ENCODE measurements around the gene NWD2. TPM values are rescaled to one million over a fixed set of nuclear protein-coding genes. Genes with fewer than 3 reads are reported as not detected.

NWD2 gene
- total and polyA plus RNA-seq, 9 of the 15 experiments (the other 6 are each of a cell fraction or from before 2014, with no cell fraction given): not detected

- TF ChIP-seq TCF3 (CRISPR knock-in tag; IDR thresholded peaks at IDR 0.05) (no peak), TAF9B (IDR thresholded peaks at IDR 0.05; ENCODE audit: partially characterized antibody) (no peak), BCL6 (CRISPR knock-in tag; IDR thresholded peaks at IDR 0.05) (no peak), FOXK2 (conservative IDR thresholded peaks at IDR 0.05 in 1 of 2, IDR thresholded peaks at IDR 0.05 in 1 of 2; ENCODE audit: low read depth in 2 of 2) (no peak), ZNF395 (CRISPR knock-in tag; IDR thresholded peaks at IDR 0.05) (no peak), NR3C1 (CRISPR knock-in tag; IDR thresholded peaks at IDR 0.05) (no peak)
These were observed 171.4 kb downstream of the NWD2 start (continued) for GRCh38 chr4:37415845-37416369.

- H3K9me1 ChIP-seq (ENCODE audit: control insufficient read depth, insufficient read depth, low read length): no peaks in the 10 kb centered on the region
- no peaks in the 10 kb centered on the region for H3K27me3 ChIP-seq (ENCODE audit: control insufficient read depth in 2 of 2, insufficient read depth in 2 of 2, low read length in 2 of 2)
- no peak overlapping the region for H3K9ac ChIP-seq (ENCODE audit: insufficient read depth in 1 of 2, low read depth in 2 of 2, low read length in 2 of 2)
- no peak overlapping the region for H3K27ac ChIP-seq (ENCODE audit: extremely low read depth, low read depth, low read length)
- FAIRE-seq (no peak), ATAC-seq (no peak), DNase-seq (ENCODE audit: extremely low read depth in 1 of 4, low spot score in 3 of 4) (no peak)
- no peaks in the 10 kb centered on the region for H3K9me3 ChIP-seq (replicated peaks; ENCODE audit: control insufficient read depth, insufficient read depth, low read depth, low read length)
- H4K20me1 ChIP-seq (replicated peaks; ENCODE audit: control insufficient read depth, insufficient read depth, low read length): no peaks in the 10 kb centered on the region
- no peak overlapping the region for H3K4me3 ChIP-seq
- no peaks in the 10 kb centered on the region for H3K36me3 ChIP-seq (ENCODE audit: control insufficient read depth, insufficient read depth, low read length)
- ChIA-PET POLR2A (interaction anchor here (1.2 kb wide), 1 partner anchor 13 kb away, joined by 3 read pairs; no protein-coding TSS in a partner anchor), CTCF (ENCODE audit: low intra/inter-chr PET ratio) (no interaction called here)
- no peak overlapping the region for H2AFZ ChIP-seq (ENCODE audit: low read depth, low read length)
- BruUV-seq (replicated peaks): no TSS peak
- no peaks in the 10 kb centered on the region for H3K79me2 ChIP-seq (ENCODE audit: control insufficient read depth, insufficient read depth, low read length)
- intact Hi-C loops (cut with micrococcal nuclease): no loop called here
- no peaks in the 10 kb centered on the region for H3K4me1 ChIP-seq (replicated peaks in 1 of 2; ENCODE audit: control insufficient read depth in 2 of 2, insufficient read depth in 2 of 2, low read length in 2 of 2)
- in situ Hi-C loops (cut with MboI): no loop called here
- 7% methylated on average over 4 of the region's 4 CpGs for WGBS (ENCODE audit: insufficient coverage, low coverage, missing lambda C conversion rate)
- no peak overlapping the region for H3K4me2 ChIP-seq (ENCODE audit: insufficient read depth, low read length)
- no peak for TF ChIP-seq ELF2 (CRISPR knock-in tag; IDR thresholded peaks at IDR 0.05)
- no peak for TF ChIP-seq NFIC (IDR thresholded peaks at IDR 0.05)
- no peak for TF ChIP-seq CCAR2 (IDR thresholded peaks at IDR 0.05; ENCODE audit: low read depth, low read length)
- TF ChIP-seq SETDB1 (IDR thresholded peaks at IDR 0.05; ENCODE audit: low read length): no peak
- TF ChIP-seq GABPA (tag; conservative IDR thresholded peaks at IDR 0.05; ENCODE audit: low read depth): no peak
- no peak for TF ChIP-seq BACH1 (tag; IDR thresholded peaks at IDR 0.05)
- no peak for TF ChIP-seq GABPB2 (CRISPR knock-in tag; conservative IDR thresholded peaks at IDR 0.05)
- no peak for TF ChIP-seq ZNF165 (CRISPR knock-in tag; IDR thresholded peaks at IDR 0.05; ENCODE audit: borderline replicate concordance)
- no peak for TF ChIP-seq ZNF780A (CRISPR knock-in tag; IDR thresholded peaks at IDR 0.05)
- no peak for TF ChIP-seq RBFOX2 (IDR thresholded peaks at IDR 0.05; ENCODE audit: low read depth, low read length)
- TF ChIP-seq BCLAF1 (IDR thresholded peaks at IDR 0.05; ENCODE audit: borderline replicate concordance in 1 of 2, control insufficient read depth in 1 of 2, low read depth in 2 of 2, low read length in 1 of 2): no peak
- no peak for TF ChIP-seq PHF8 (IDR thresholded peaks at IDR 0.05; ENCODE audit: borderline replicate concordance, low read length)
These were observed 177.1 kb downstream of the NWD2 start for GRCh38 chr4:37421614-37422013.
